HL-60 (cell line): ENCODE measurements around the gene CDKN2B-AS1.

ENCODE experiments used
- DNase-seq, 2 experiments: peaks; one replicate each; pipeline ENCODE4 v3.0.0-alpha.2; 2010 to 2020; ENCODE audit warnings: low read depth in 1 of 2, low spot score in 1 of 2
- H3K27ac ChIP-seq: fragments of 250-450 bp; sonication (Bioruptor Pico); replicated peaks from 2 replicates; pipeline ENCODE4 v1.5.1; 2020; ENCODE audit warnings: mild to moderate bottlenecking, moderate library complexity
- H3K27me3 ChIP-seq: fragments of 250-450 bp; sonication (Bioruptor Pico); 2 replicates; pipeline ENCODE4 v1.5.1; 2021; ENCODE audit warnings: mild to moderate bottlenecking, moderate library complexity; ENCODE audit not compliant: insufficient read depth, poor library complexity, severe bottlenecking
- H3K4me3 ChIP-seq: replicated peaks from 2 replicates; pipeline ENCODE4 v1.5.1; 2011; ENCODE audit warnings: mild to moderate bottlenecking, control low read depth, low read length; ENCODE audit not compliant: insufficient read depth
- CTCF ChIP-seq: IDR thresholded peaks from one replicate; pipeline ENCODE4 v1.5.1; 2011; ENCODE audit warnings: low read length, control low read depth, inconsistent platforms; ENCODE audit not compliant: insufficient read depth
- GABPA ChIP-seq: IDR thresholded peaks from 2 replicates; pipeline ENCODE4 v1.6.1; 2012; ENCODE audit warnings: low read depth
- POLR2AphosphoS5 ChIP-seq: IDR thresholded peaks from 2 replicates; pipeline ENCODE4 v1.6.1; 2012; ENCODE audit warnings: low read depth
- REST ChIP-seq: IDR thresholded peaks from 2 replicates; pipeline ENCODE4 v1.6.1; 2012; ENCODE audit warnings: low read depth; ENCODE audit not compliant: insufficient replicate concordance
- SPI1 ChIP-seq: IDR thresholded peaks from 2 replicates; pipeline ENCODE4 v1.6.1; 2012; ENCODE audit warnings: low read depth, mild to moderate bottlenecking, borderline replicate concordance

Gene CDKN2B-AS1

GRCh38 chr9:22084336-22085035 lies 89.9 kb downstream of the CDKN2B-AS1 start:
- TF ChIP-seq GABPA (no peak), REST (no peak), CTCF (no peak), POLR2AphosphoS5 (no peak), SPI1 (no peak)
- DNase-seq: no peak
- no peak overlapping the region for H3K4me3 ChIP-seq
- H3K27me3 ChIP-seq: no peaks in the 10 kb centered on the region
- H3K27ac ChIP-seq: no peak overlapping the region

GRCh38 chr9:22088053-22088716 lies 93.6 kb downstream of the CDKN2B-AS1 start:
- no peak overlapping the region for H3K4me3 ChIP-seq

More at GRCh38 chr9:22088053-22088716, 93.6 kb downstream of the CDKN2B-AS1 start:
- Histone ChIP-seq H3K27me3 (no peaks in the 10 kb centered on the region), H3K27ac (no peak overlapping the region)
- no peak for TF ChIP-seq REST
- no peak for TF ChIP-seq GABPA
- no peak for TF ChIP-seq CTCF
- TF ChIP-seq SPI1: no peak
- TF ChIP-seq POLR2AphosphoS5: no peak
- no peak for DNase-seq
